A549 (cell line): ENCODE results near the gene FBN2. TPM values are rescaled to one million over a fixed set of nuclear protein-coding genes. Genes with fewer than 3 reads are reported as not detected.

ENCODE experiments used
- ATAC-seq, 2 experiments: fragments of 200-7000 bp in 1 of 2; fragments of >200 bp in 1 of 2; cut with Nextera tagmentation in 1 of 2; cut with Tn5 transposase in 1 of 2; 3 replicates each; pipeline versions ENCODE4 v1.8.0 to v1.9.1; 2018 to 2020; ENCODE audit warnings: mild to moderate bottlenecking in 1 of 2, moderate library complexity in 1 of 2
- CTCF ChIA-PET: fragments of 300-600 bp; sonication (Branson Sonifier 250); formaldehyde crosslinking; extraction: SDS; loops from one replicate; lab custom pipeline; 2021; ENCODE audit warnings: antibody characterized with exemption, inconsistent platforms; lab: Yijun Ruan, JAX
- POLR2A ChIA-PET: fragments of 350-600 bp; formaldehyde crosslinking; extraction: SDS; loops from one replicate; lab custom pipeline; 2021; ENCODE audit warnings: antibody characterized with exemption, inconsistent platforms; lab: Yijun Ruan, JAX
- DNase-seq, 2 experiments: peaks; one replicate each; pipeline versions ENCODE4 v3.0.0 to v3.0.0-alpha.2; 2011 to 2016; ENCODE audit warnings: low read depth in 1 of 2, low spot score in 1 of 2
- FAIRE-seq: peaks from 2 replicates; lab custom pipeline; 2011; peaks lifted over from hg19 to GRCh38; lab: Jason Lieb, UNC
- H3K27ac ChIP-seq, 2 experiments: fragments of >200 bp; sonication (Bioruptor Twin); formaldehyde crosslinking; 3 replicates each; pipeline ENCODE4 v1.5.1; 2016 to 2017
- H3K4me1 ChIP-seq: fragments of >200 bp; sonication (Bioruptor Twin); formaldehyde crosslinking; 3 replicates; pipeline ENCODE4 v1.6.1; 2016
- H3K4me2 ChIP-seq: fragments of >200 bp; sonication (Bioruptor Twin); formaldehyde crosslinking; 3 replicates; pipeline ENCODE4 v1.6.1; 2016
- H3K4me3 ChIP-seq: fragments of >200 bp; sonication (Bioruptor Twin); formaldehyde crosslinking; 3 replicates; pipeline ENCODE4 v1.5.1; 2016
- H3K9me3 ChIP-seq: fragments of >200 bp; sonication (Bioruptor Twin); formaldehyde crosslinking; 3 replicates; pipeline ENCODE4 v1.6.1; 2016
- ATOH8 ChIP-seq: fragments of 250-450 bp; sonication (Bioruptor Pico); IDR thresholded peaks from 2 replicates; pipeline ENCODE4 v1.5.0; 2020; ENCODE audit warnings: low read depth, mild to moderate bottlenecking, moderate library complexity
- CEBPB ChIP-seq, 2 experiments: fragments of >200 bp in 1 of 2; sonication (Bioruptor Twin) in 1 of 2; formaldehyde crosslinking in 1 of 2; IDR thresholded peaks; 2 replicates each; pipeline ENCODE4 v1.6.1; 2012 to 2016
- CHD4 ChIP-seq: fragments of 200-600 bp; sonication (generic); IDR thresholded peaks from 2 replicates; pipeline ENCODE4 v1.6.1; 2016; ENCODE audit warnings: antibody characterized with exemption, mild to moderate bottlenecking, borderline replicate concordance
- CTCF ChIP-seq: fragments of >200 bp; sonication (Bioruptor Twin); formaldehyde crosslinking; IDR thresholded peaks from 3 replicates; pipeline ENCODE4 v1.5.1; 2016
- E2F6 ChIP-seq: IDR thresholded peaks from 2 replicates; pipeline ENCODE4 v1.6.1; 2012; ENCODE audit warnings: low read depth, borderline replicate concordance
- EP300 ChIP-seq, 2 experiments: fragments of >200 bp; sonication (Bioruptor Twin); formaldehyde crosslinking; IDR thresholded peaks; 2 replicates in 1 of 2; 3 replicates in 1 of 2; pipeline ENCODE4 v1.6.1; 2016 to 2017
- ESRRA ChIP-seq: fragments of 150-350 bp; IDR thresholded peaks from 2 replicates; pipeline ENCODE4 v1.6.1; 2014; ENCODE audit warnings: mild to moderate bottlenecking, low read length, borderline replicate concordance
- FOSB ChIP-seq: fragments of 250-450 bp; sonication (Bioruptor Pico); IDR thresholded peaks from 2 replicates; pipeline ENCODE4 v1.5.0; 2020; ENCODE audit warnings: mild to moderate bottlenecking, moderate library complexity
- FOXS1 ChIP-seq: fragments of 250-450 bp; sonication (Bioruptor Pico); IDR thresholded peaks from 2 replicates; pipeline ENCODE4 v1.5.0; 2020; ENCODE audit warnings: mild to moderate bottlenecking, moderate library complexity
- GATA3 ChIP-seq: IDR thresholded peaks from 2 replicates; pipeline ENCODE4 v1.6.1; 2012; ENCODE audit warnings: borderline replicate concordance
- HDAC2 ChIP-seq: fragments of 200-600 bp; sonication (generic); IDR thresholded peaks from 2 replicates; pipeline ENCODE4 v1.6.1; 2016
- HES2 ChIP-seq: fragments of >200 bp; sonication (Bioruptor Twin); formaldehyde crosslinking; IDR thresholded peaks from 2 replicates; pipeline ENCODE4 v1.6.1; 2016
- HEYL ChIP-seq: fragments of 250-450 bp; sonication (Bioruptor Pico); IDR thresholded peaks from 2 replicates; pipeline ENCODE4 v1.8.0; 2021; ENCODE audit warnings: mild to moderate bottlenecking, moderate library complexity
- HOXA7 ChIP-seq: fragments of 250-450 bp; sonication (Bioruptor Pico); IDR thresholded peaks from 2 replicates; pipeline ENCODE4 v1.5.0; 2020; ENCODE audit warnings: mild to moderate bottlenecking, moderate library complexity
- JUN ChIP-seq, 2 experiments: fragments of >200 bp; sonication (Bioruptor Twin); formaldehyde crosslinking; IDR thresholded peaks; 2 replicates in 1 of 2; 3 replicates in 1 of 2; pipeline ENCODE4 v1.6.1; 2016 to 2017
- JUNB ChIP-seq: fragments of >200 bp; sonication (Bioruptor Twin); formaldehyde crosslinking; IDR thresholded peaks from 2 replicates; pipeline ENCODE4 v1.6.1; 2016
- KDM5A ChIP-seq: fragments of 200-600 bp; sonication (generic); IDR thresholded peaks from 2 replicates; pipeline ENCODE4 v1.6.1; 2016; ENCODE audit warnings: antibody characterized with exemption, mild to moderate bottlenecking
- MAZ ChIP-seq: fragments of 150-350 bp; IDR thresholded peaks from 2 replicates; pipeline ENCODE4 v1.6.1; 2014; ENCODE audit warnings: antibody characterized with exemption, low read depth, low read length, borderline replicate concordance
- NFE2L2 ChIP-seq: fragments of 150-350 bp; conservative IDR thresholded peaks from 2 replicates; pipeline ENCODE4 v1.6.1; 2014; ENCODE audit warnings: low read length
- PHF8 ChIP-seq: fragments of 200-600 bp; sonication (generic); IDR thresholded peaks from 2 replicates; pipeline ENCODE4 v1.6.1; 2016; ENCODE audit warnings: low read depth, mild to moderate bottlenecking, antibody characterized with exemption, moderate library complexity, borderline replicate concordance
- RAD21 ChIP-seq, 2 experiments: fragments of >200 bp in 1 of 2; sonication (Bioruptor Twin) in 1 of 2; formaldehyde crosslinking in 1 of 2; IDR thresholded peaks in 1 of 2; conservative IDR thresholded peaks in 1 of 2; 2 replicates in 1 of 2; 3 replicates in 1 of 2; pipeline ENCODE4 v1.6.1; 2012 to 2018; ENCODE audit warnings: inconsistent platforms in 1 of 2
- REST ChIP-seq: fragments of 200-600 bp; sonication (generic); IDR thresholded peaks from 2 replicates; pipeline ENCODE4 v1.6.1; 2016; ENCODE audit warnings: antibody characterized with exemption, mild to moderate bottlenecking, moderate library complexity
- RNF2 ChIP-seq: fragments of 200-600 bp; sonication (generic); IDR thresholded peaks from 2 replicates; pipeline ENCODE4 v1.6.1; 2016; ENCODE audit warnings: low read depth, mild to moderate bottlenecking, antibody characterized with exemption, moderate library complexity, borderline replicate concordance
- SMC3 ChIP-seq: fragments of >200 bp; sonication (Bioruptor Twin); formaldehyde crosslinking; IDR thresholded peaks from 3 replicates; pipeline ENCODE4 v1.6.1; 2018; ENCODE audit warnings: inconsistent platforms
- TFCP2L1 ChIP-seq: fragments of 250-450 bp; sonication (Bioruptor Pico); IDR thresholded peaks from 2 replicates; pipeline ENCODE4 v1.5.0; 2021; ENCODE audit warnings: mild to moderate bottlenecking
- TP53 ChIP-seq: fragments of 250-450 bp; sonication (Bioruptor Pico); IDR thresholded peaks from 2 replicates; pipeline ENCODE4 v1.5.0; 2021; ENCODE audit warnings: mild to moderate bottlenecking, moderate library complexity
- USF2 ChIP-seq: fragments of 450-650 bp; IDR thresholded peaks from 2 replicates; pipeline ENCODE4 v1.6.1; 2014; ENCODE audit warnings: antibody characterized with exemption
- ZC3H11A ChIP-seq: fragments of 450-650 bp; IDR thresholded peaks from 2 replicates; pipeline ENCODE4 v1.6.1; 2014; ENCODE audit warnings: antibody characterized with exemption, mild to moderate bottlenecking
- ZSCAN20 ChIP-seq: fragments of 250-450 bp; sonication (Bioruptor Pico); IDR thresholded peaks from 2 replicates; pipeline ENCODE4 v1.8.0; 2022; ENCODE audit warnings: mild to moderate bottlenecking, moderate library complexity
- WGBS: methylation state at CpG from one replicate; pipeline ENCODE4 v1.1.6; 2017; ENCODE audit errors: missing lambda C conversion rate; 5-methylcytosine and 5-hydroxymethylcytosine counted together
- polyA plus RNA-seq, 4 experiments: library from polyadenylated mRNA; depleted of rRNA in 3 of 4; stranded (reverse); fragments of >200 nt; fragmentation: RNase III in 1 of 4; extraction: RNeasy Plus Mini Kit Qiagen cat#74134 plus additional on column Dnase treatment in 1 of 4; gene quantifications; 2 replicates in 3 of 4; 3 replicates in 1 of 4; pipeline ENCODE4 v1.2.3, GENCODE V29; 2011 to 2017

The FBN2 gene
- polyA plus RNA-seq, 2 of the 4 experiments (the other 2 are of a cell fraction) = 22.2 to 22.7 TPM

- TF ChIP-seq USF2 = no peak
- no peak for TF ChIP-seq CEBPB (IDR thresholded peaks at IDR 0.05)
- no peak for TF ChIP-seq GATA3
- TF ChIP-seq FOXS1 (CRISPR knock-in tag) = no peak
- TF ChIP-seq HEYL (CRISPR knock-in tag) = no peak
- no peak for TF ChIP-seq EP300 (IDR thresholded peaks at IDR 0.05)
- no peak for TF ChIP-seq NFE2L2
- no peak for TF ChIP-seq HOXA7
- no peak for TF ChIP-seq ZSCAN20 (CRISPR knock-in tag)
- TF ChIP-seq JUN (IDR thresholded peaks at IDR 0.05) = no peak
- TF ChIP-seq ZC3H11A = no peak
- no peak for TF ChIP-seq RNF2
- no peak for TF ChIP-seq HDAC2
- Histone ChIP-seq H3K4me3 (no peak overlapping the region), H3K4me1 (peaks cover 24% of the 10 kb centered on the region; the same call in 2 of the 3 replicates), H3K4me2 (no peak overlapping the region; the same call in 2 of the 3 replicates), H3K27ac (no peak overlapping the region), H3K9me3 (no peaks in the 10 kb centered on the region)
- FAIRE-seq (no peak), ATAC-seq (no peak), DNase-seq (no peak)
- 72% methylated on average over 6 of the region's 6 CpGs for WGBS
- POLR2A ChIA-PET = no interaction called here
- CTCF ChIA-PET = no interaction called here
Measured at GRCh38 chr5:128534726-128535125, 3.3 kb downstream of the FBN2 start.

- no peak overlapping the region for H3K27ac ChIP-seq
- no peak overlapping the region for H3K4me2 ChIP-seq
- FAIRE-seq (no peak), ATAC-seq (no peak), DNase-seq (no peak)
- 73% methylated on average over 3 of the region's 3 CpGs for WGBS
- TF ChIP-seq FOXS1 (CRISPR knock-in tag) = no peak
- TF ChIP-seq PHF8 = no peak
- TF ChIP-seq FOSB (CRISPR knock-in tag) = no peak
- TF ChIP-seq KDM5A = no peak
- TF ChIP-seq HES2 = no peak
- no peak for TF ChIP-seq ESRRA
- no peak for TF ChIP-seq E2F6
- no peak for TF ChIP-seq HDAC2
- TF ChIP-seq CTCF = no peak
- TF ChIP-seq RAD21 (conservative IDR thresholded peaks at IDR 0.05 in 1 of 2, IDR thresholded peaks at IDR 0.05 in 1 of 2) = no peak
- no peak for TF ChIP-seq TFCP2L1 (CRISPR knock-in tag)
- no peak for TF ChIP-seq TP53 (CRISPR knock-in tag)
- TF ChIP-seq MAZ = no peak
- no peak for TF ChIP-seq REST
- TF ChIP-seq ATOH8 (CRISPR knock-in tag) = no peak
- TF ChIP-seq CHD4 = no peak
- TF ChIP-seq SMC3 = no peak
- no peak for TF ChIP-seq JUNB
- no peaks in the 10 kb centered on the region for H3K9me3 ChIP-seq
- ChIA-PET POLR2A (no interaction called here), CTCF (no interaction called here)
- H3K4me1 ChIP-seq = peaks cover 24% of the 10 kb centered on the region; the same call in 2 of the 3 replicates
- H3K4me3 ChIP-seq = no peak overlapping the region
Measured at GRCh38 chr5:128532776-128533175, 5.3 kb downstream of the FBN2 start.
